Gastroesophageal sphincter (tissue), 4 donors: ENCODE measurements around the gene MMP10. TPM values are rescaled to one million over a fixed set of nuclear protein-coding genes. Genes with fewer than 3 reads are reported as not detected.

Experiments used
- ATAC-seq: fragments of 150-250 bp; one replicate; pipeline ENCODE4 v1.9.1; 2016; ENCODE audit warnings: mild to moderate bottlenecking, moderate library complexity
- H3K27ac ChIP-seq, 4 donors: fragments of 200-600 bp; sonication (generic) in 3 of 4; 1 replicate in 3 of 4; 2 replicates in 1 of 4; pipeline ENCODE4 v1.5.1; 2016 to 2019
- H3K27me3 ChIP-seq: fragments of 200-600 bp; sonication (generic); one replicate; pipeline ENCODE4 v1.5.1; 2019
- H3K36me3 ChIP-seq, 2 donors: fragments of 200-600 bp; sonication (generic); one replicate each; pipeline ENCODE4 v1.5.1; 2019; ENCODE audit warnings: control low read depth in 1 of 2
- H3K4me1 ChIP-seq, 3 donors: fragments of 200-600 bp; sonication (generic); 1 replicate in 2 of 3; 2 replicates in 1 of 3; pipeline ENCODE4 v1.5.1; 2016 to 2019; ENCODE audit warnings: control low read depth in 2 of 3
- H3K4me3 ChIP-seq, 2 donors: fragments of 200-600 bp; sonication (generic); one replicate each; pipeline ENCODE4 v1.5.1; 2019; ENCODE audit warnings: mild to moderate bottlenecking in 1 of 2, moderate library complexity in 1 of 2
- H3K9me3 ChIP-seq, 3 donors: fragments of 200-600 bp; sonication (generic); one replicate each; pipeline ENCODE4 v1.5.1; 2017 to 2019; ENCODE audit warnings: control low read depth in 2 of 3
- EP300 ChIP-seq: sonication (generic); formaldehyde crosslinking; IDR thresholded peaks from one replicate; pipeline ENCODE4 v1.6.1; 2017; ENCODE audit warnings: antibody characterized with exemption, mild to moderate bottlenecking
- POLR2A ChIP-seq, 2 donors: fragments of 450-650 bp; IDR thresholded peaks; one replicate each; pipeline ENCODE4 v1.6.1; 2017; ENCODE audit warnings: antibody characterized with exemption in 2 of 2, mild to moderate bottlenecking in 2 of 2, moderate library complexity in 1 of 2
- POLR2AphosphoS5 ChIP-seq: sonication (generic); formaldehyde crosslinking; IDR thresholded peaks from one replicate; pipeline ENCODE4 v1.6.1; 2017; ENCODE audit warnings: antibody characterized with exemption
- WGBS, 2 donors: methylation state at CpG; one replicate each; pipeline ENCODE4 v1.1.5; 2018; ENCODE audit warnings: low coverage in 1 of 2; 5-methylcytosine and 5-hydroxymethylcytosine counted together
- total RNA-seq, 4 donors: library from RNA; depleted of rRNA; stranded (reverse); fragments of >200 nt; gene quantifications; one replicate each; pipeline ENCODE4 v1.1.0, GENCODE V29; 2016
- TF ChIP-seq, protein P1 (sequence below), 4 experiments: fragments of 200-600 bp in 2 of 4; fragments of 450-650 bp in 2 of 4; sonication (generic) in 1 of 4; IDR thresholded peaks; one replicate each; pipeline ENCODE4 v1.5.1; 2017 to 2019; ENCODE audit warnings: antibody characterized with exemption in 4 of 4, mild to moderate bottlenecking in 2 of 4, moderate library complexity in 2 of 4

The MMP10 gene
- total RNA-seq, 4 donors from 2014 or later = 1.7 TPM; not detected in 3

DNA sequence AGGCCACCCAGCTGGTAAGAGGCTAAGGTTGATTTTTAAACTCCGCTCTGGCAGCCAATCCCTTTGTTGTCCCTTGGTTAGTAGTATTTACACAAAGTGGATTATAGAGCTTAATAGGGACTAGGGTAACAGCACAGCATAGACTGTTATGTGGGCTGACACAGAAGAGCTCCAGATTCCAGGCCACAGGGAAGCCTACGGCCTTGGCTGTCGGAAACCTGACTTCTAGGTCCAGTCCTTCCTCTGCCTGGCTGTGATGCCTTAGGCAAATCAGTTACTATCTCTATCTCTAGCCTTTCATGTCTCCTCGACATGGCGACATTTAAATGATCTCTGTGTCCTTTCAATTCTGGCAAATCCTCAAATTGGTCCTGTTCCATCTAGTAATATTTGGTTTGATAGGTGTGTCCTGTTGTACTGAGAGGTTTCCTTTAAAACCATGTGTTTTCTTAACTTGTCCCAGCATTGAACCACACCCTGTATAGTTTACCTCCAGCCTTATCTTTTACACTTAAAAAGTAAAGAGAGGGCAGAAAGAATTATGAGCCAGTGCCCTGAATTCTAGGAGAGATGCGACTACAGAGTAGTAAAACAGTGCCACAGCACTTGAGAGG is 13.4 kb upstream of the MMP10 start:
- Histone ChIP-seq H3K36me3 (no peaks in the 10 kb centered on the region), H3K4me3 (no peak overlapping the region), H3K4me1 (no peaks in the 10 kb centered on the region), H3K9me3 (no peaks in the 10 kb centered on the region), H3K27me3 (no peaks in the 10 kb centered on the region), H3K27ac (no peak overlapping the region)
- no peak for TF ChIP-seq POLR2A (IDR thresholded peaks at IDR 0.05)
- TF ChIP-seq, protein P1, sequence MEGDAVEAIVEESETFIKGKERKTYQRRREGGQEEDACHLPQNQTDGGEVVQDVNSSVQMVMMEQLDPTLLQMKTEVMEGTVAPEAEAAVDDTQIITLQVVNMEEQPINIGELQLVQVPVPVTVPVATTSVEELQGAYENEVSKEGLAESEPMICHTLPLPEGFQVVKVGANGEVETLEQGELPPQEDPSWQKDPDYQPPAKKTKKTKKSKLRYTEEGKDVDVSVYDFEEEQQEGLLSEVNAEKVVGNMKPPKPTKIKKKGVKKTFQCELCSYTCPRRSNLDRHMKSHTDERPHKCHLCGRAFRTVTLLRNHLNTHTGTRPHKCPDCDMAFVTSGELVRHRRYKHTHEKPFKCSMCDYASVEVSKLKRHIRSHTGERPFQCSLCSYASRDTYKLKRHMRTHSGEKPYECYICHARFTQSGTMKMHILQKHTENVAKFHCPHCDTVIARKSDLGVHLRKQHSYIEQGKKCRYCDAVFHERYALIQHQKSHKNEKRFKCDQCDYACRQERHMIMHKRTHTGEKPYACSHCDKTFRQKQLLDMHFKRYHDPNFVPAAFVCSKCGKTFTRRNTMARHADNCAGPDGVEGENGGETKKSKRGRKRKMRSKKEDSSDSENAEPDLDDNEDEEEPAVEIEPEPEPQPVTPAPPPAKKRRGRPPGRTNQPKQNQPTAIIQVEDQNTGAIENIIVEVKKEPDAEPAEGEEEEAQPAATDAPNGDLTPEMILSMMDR (IDR thresholded peaks at IDR 0.05) = no peak
- TF ChIP-seq POLR2AphosphoS5 = no peak
- TF ChIP-seq EP300 = no peak
- WGBS, 2 donors = 73 to 91% methylated on average over 5 to 6 of the region's 6 CpGs
- no peak for ATAC-seq

DNA sequence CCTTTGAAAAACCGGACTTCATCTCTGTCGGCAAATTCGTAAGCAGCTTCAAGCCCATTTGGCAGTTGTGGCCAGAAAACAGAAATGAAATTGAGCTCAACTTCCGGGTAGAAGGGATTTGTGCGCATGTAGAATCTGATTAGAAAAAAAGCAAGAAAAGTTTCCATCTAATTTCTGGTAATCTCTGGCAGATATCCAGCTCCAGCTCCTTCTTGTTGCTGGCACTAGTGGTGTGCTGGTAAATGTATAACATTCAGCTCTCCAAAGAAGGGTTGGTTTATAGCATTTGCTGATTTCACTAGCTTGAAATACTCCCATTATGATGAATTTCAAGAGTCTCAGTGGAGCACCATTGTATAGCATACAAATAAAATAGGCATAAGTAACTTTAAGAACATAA is 12.2 kb upstream of the MMP10 start:
- no peaks in the 10 kb centered on the region for H3K36me3 ChIP-seq
- H3K9me3 ChIP-seq = no peaks in the 10 kb centered on the region
- ATAC-seq = no peak
- TF ChIP-seq EP300 (no peak), POLR2AphosphoS5 (no peak), POLR2A (IDR thresholded peaks at IDR 0.05) (no peak)
- TF ChIP-seq, protein P1 (IDR thresholded peaks at IDR 0.05) = no peak
- H3K4me3 ChIP-seq = no peak overlapping the region
- 80 to 87% methylated on average over 3 to 5 of the region's 5 CpGs for WGBS, 2 donors
- no peak overlapping the region for H3K27ac ChIP-seq
- no peaks in the 10 kb centered on the region for H3K4me1 ChIP-seq
- no peaks in the 10 kb centered on the region for H3K27me3 ChIP-seq

DNA sequence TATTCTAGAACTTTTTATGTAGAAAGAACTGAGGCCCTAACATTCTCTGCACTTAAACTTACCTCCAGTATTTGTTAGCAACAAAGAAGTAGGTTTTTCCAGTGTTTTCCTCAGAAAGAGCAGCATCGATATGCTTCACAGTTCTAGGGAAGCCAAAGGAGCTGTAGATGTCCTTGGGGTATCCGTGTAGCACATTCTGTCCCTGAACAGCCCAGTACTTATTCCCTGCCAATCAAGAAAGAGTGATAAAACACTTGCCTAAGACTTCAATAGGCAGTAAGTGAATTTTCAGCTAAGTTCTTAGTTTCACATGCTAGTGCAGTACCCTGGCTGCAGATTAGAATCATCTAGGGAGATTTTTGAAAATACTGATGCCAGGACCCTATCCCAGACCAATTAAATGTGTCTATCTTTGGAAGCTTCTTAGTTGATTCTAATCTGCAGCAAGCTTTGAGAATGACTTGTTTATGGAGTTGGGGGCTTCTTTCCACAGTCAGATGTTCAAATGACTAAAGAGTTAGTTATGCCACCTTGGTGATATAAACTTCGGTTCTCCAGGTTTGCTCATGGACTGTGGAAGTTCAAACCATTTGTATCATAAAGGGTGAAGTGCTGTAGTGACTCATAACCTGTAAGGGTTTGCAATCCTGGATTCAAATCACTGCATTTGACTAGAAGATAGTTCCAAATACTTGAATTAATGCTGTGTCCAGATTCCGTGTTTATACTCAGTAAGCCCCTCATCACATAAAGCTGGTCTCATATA is 11.0 kb upstream of the MMP10 start:
- TF ChIP-seq EP300 = no peak
- TF ChIP-seq, protein P1 (IDR thresholded peaks at IDR 0.05) = no peak
- no peak for TF ChIP-seq POLR2A (IDR thresholded peaks at IDR 0.05)
- TF ChIP-seq POLR2AphosphoS5 = no peak
- no peaks in the 10 kb centered on the region for H3K9me3 ChIP-seq
- no peak overlapping the region for H3K27ac ChIP-seq
- no peak for ATAC-seq
- H3K4me1 ChIP-seq = no peaks in the 10 kb centered on the region
- no peak overlapping the region for H3K4me3 ChIP-seq
- WGBS, 2 donors = 87 to 92% methylated on average over 2 to 4 of the region's 4 CpGs
- no peaks in the 10 kb centered on the region for H3K36me3 ChIP-seq
- H3K27me3 ChIP-seq = no peaks in the 10 kb centered on the region

DNA sequence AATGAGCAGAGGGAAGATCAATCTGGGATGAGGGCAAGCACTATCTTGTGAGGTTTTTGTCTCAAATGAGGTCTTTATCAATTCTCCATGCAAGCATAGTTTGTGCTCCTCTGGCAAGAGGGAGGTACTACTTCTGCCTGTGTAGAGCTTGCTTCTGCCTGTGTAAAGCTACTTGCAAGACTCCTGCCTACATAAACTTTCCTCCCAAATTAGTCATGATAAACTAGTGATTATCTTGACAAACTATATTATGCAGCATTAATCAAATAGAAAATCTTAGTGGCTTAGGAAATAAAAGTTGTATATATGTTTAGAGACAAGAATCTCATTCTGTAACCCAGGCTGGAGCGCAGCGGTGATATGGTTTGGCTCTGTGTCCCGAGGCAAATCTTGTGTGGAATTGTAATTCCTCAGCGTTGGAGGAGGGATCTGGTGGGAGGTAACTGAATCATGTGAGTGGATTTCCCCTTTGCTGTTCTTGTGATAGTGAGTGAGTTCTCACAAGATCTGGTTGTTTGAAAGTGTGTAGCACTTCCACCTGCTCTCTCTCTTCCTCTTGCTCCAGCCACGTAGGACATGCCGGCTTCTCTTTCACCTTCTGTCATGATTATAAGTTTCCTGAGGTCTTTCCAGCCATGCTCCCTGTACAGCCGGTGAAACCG is 8.0 kb upstream of the MMP10 start:
- H3K4me1 ChIP-seq = no peaks in the 10 kb centered on the region
- no peak overlapping the region for H3K4me3 ChIP-seq
- H3K27ac ChIP-seq = no peak overlapping the region
- no peaks in the 10 kb centered on the region for H3K27me3 ChIP-seq
- TF ChIP-seq, protein P1 (IDR thresholded peaks at IDR 0.05) = no peak
- TF ChIP-seq POLR2A (IDR thresholded peaks at IDR 0.05) = no peak
- no peak for TF ChIP-seq POLR2AphosphoS5
- TF ChIP-seq EP300 = no peak
- ATAC-seq = no peak
- no peaks in the 10 kb centered on the region for H3K36me3 ChIP-seq
- no peaks in the 10 kb centered on the region for H3K9me3 ChIP-seq
- 56 to 93% methylated on average over 4 to 8 of the region's 8 CpGs for WGBS, 2 donors
